GM10248 (cell line): ENCODE data around the gene DDX10.

Experiments used
- CTCF ChIA-PET: fragments of 300-600 bp; sonication (Branson Sonifier 250); formaldehyde crosslinking; extraction: SDS; loops from one replicate; lab custom pipeline; 2021; ENCODE audit warnings: antibody characterized with exemption; lab: Yijun Ruan, JAX
- POLR2A ChIA-PET: fragments of 350-650 bp; sonication (Branson Sonifier 250); formaldehyde crosslinking; extraction: SDS; loops from one replicate; lab custom pipeline; 2020; ENCODE audit warnings: antibody characterized with exemption; lab: Yijun Ruan, JAX
- DNase-seq: peaks from one replicate; pipeline ENCODE4 v3.0.0; 2012; ENCODE audit errors: extremely low spot score
- CTCF ChIP-seq: IDR thresholded peaks from 2 replicates; pipeline ENCODE4 v1.5.1; 2012; ENCODE audit warnings: mild to moderate bottlenecking, low read depth; ENCODE audit errors: extremely low read depth, missing control alignments, control extremely low read depth

Gene DDX10

GRCh38 chr11:108718466-108718865 lies 53.6 kb downstream of the DDX10 start:
- CTCF ChIA-PET: interaction anchor here (0.8 to 2.3 kb wide), 5 partner anchors 11 to 20 kb away, joined by 3 to 17 read pairs (median 4); no protein-coding TSS in a partner anchor
- POLR2A ChIA-PET: no interaction called here
- no peak for TF ChIP-seq CTCF
- DNase-seq: no peak

- ChIA-PET POLR2A (no interaction called here), CTCF (interaction anchor here (0.8 to 3.5 kb wide), 7 partner anchors 8 to 27 kb away, joined by 3 to 15 read pairs (median 5); no protein-coding TSS in a partner anchor)
- DNase-seq: no peak
- no peak for TF ChIP-seq CTCF
Observed at GRCh38 chr11:108724974-108725689, 60.3 kb downstream of the DDX10 start.

- DNase-seq: no peak
- no peak for TF ChIP-seq CTCF
- CTCF ChIA-PET: interaction anchor here (0.6 to 3.5 kb wide), 5 partner anchors 8 to 60 kb away, joined by 3 to 15 read pairs (median 7); no protein-coding TSS in a partner anchor
- POLR2A ChIA-PET: no interaction called here
Observed at GRCh38 chr11:108726077-108726800, 61.4 kb downstream of the DDX10 start.

GRCh38 chr11:108727665-108728064 lies 62.8 kb downstream of the DDX10 start:
- no peak for DNase-seq
- no peak for TF ChIP-seq CTCF
- POLR2A ChIA-PET: no interaction called here
- CTCF ChIA-PET: interaction anchor here (1.8 kb wide), 1 partner anchor 29 kb away, joined by 8 read pairs; no protein-coding TSS in a partner anchor

- no peak for TF ChIP-seq CTCF
- ChIA-PET CTCF (interaction anchor here (1.1 to 2.0 kb wide), 5 partner anchors 11 to 31 kb away, joined by 3 to 13 read pairs (median 6); no protein-coding TSS in a partner anchor), POLR2A (no interaction called here)
- no peak for DNase-seq
Observed at GRCh38 chr11:108729227-108729871, 64.5 kb downstream of the DDX10 start.

- CTCF ChIA-PET: interaction anchor here (1.3 to 5.7 kb wide), 6 partner anchors 11 to 34 kb away, joined by 3 to 40 read pairs (median 20); no protein-coding TSS in a partner anchor
- no peak for TF ChIP-seq CTCF
- POLR2A ChIA-PET: no interaction called here
- DNase-seq: no peak
Observed at GRCh38 chr11:108732395-108732794, 67.5 kb downstream of the DDX10 start.
